Memory B cell (primary cell): ENCODE results near the gene PPP1CB.

Experiments
- ATAC-seq: fragments of 150-1000 bp; cut with Tn5 transposase; 2 replicates; pipeline ENCODE4 v1.10.0; 2021; ENCODE audit warnings: low read depth, mild to moderate bottlenecking, moderate library complexity
- DNase-seq, 2 donors: peaks; one replicate each; pipeline ENCODE4 v3.0.0; 2022; ENCODE audit warnings: low spot score in 2 of 2
- H3K27ac Mint-ChIP-seq: one replicate; pipeline ENCODE4 v1.8.0; 2022; ENCODE audit warnings: mild to moderate bottlenecking, moderate library complexity, mixed read lengths
- H3K27me3 Mint-ChIP-seq: one replicate; pipeline ENCODE4 v1.8.0; 2022; ENCODE audit warnings: mixed read lengths
- H3K36me3 Mint-ChIP-seq: one replicate; pipeline ENCODE4 v1.8.0; 2022; ENCODE audit warnings: mild to moderate bottlenecking, mixed read lengths
- H3K4me1 Mint-ChIP-seq: one replicate; pipeline ENCODE4 v1.8.0; 2022; ENCODE audit warnings: mixed read lengths
- H3K4me3 Mint-ChIP-seq: one replicate; pipeline ENCODE4 v1.8.0; 2022; ENCODE audit warnings: mild to moderate bottlenecking, moderate library complexity, mixed read lengths
- H3K9me3 Mint-ChIP-seq: one replicate; pipeline ENCODE4 v1.8.0; 2022; ENCODE audit warnings: mixed read lengths

The PPP1CB gene

GRCh38 chr2:28751252-28751955, at the start of gene PPP1CB:
Gene PPP1CB (plus strand): TSS chr2:28751830. CDS start chr2:28752125, 295 bp downstream.
- peak within 1 kb of the TSS; percentile 94 for H3K4me3 Mint-ChIP-seq
- peak; percentile 91 to 97 for DNase-seq
- peak within 1 kb of the TSS; percentile 98 for H3K27ac Mint-ChIP-seq
- H3K4me1 Mint-ChIP-seq = peaks cover 29% of the 10 kb centered on the region
- no peaks in the 10 kb centered on the region for H3K27me3 Mint-ChIP-seq
- no peaks in the 10 kb centered on the region for H3K9me3 Mint-ChIP-seq
- H3K36me3 Mint-ChIP-seq = peaks cover 2% of the 10 kb centered on the region
- ATAC-seq = peak; percentile 84

GRCh38 chr2:28702415-28702861, 49.2 kb upstream of the PPP1CB start:
- no peak overlapping the region for H3K27ac Mint-ChIP-seq
- no peaks in the 10 kb centered on the region for H3K4me1 Mint-ChIP-seq
- no peak for ATAC-seq
- H3K9me3 Mint-ChIP-seq = peaks cover 10% of the 10 kb centered on the region
- H3K4me3 Mint-ChIP-seq = no peak overlapping the region
- H3K36me3 Mint-ChIP-seq = peaks cover 3% of the 10 kb centered on the region
- no peak for DNase-seq
- H3K27me3 Mint-ChIP-seq = no peaks in the 10 kb centered on the region

- no peak for ATAC-seq
- H3K27ac Mint-ChIP-seq = no peak overlapping the region
- no peaks in the 10 kb centered on the region for H3K4me1 Mint-ChIP-seq
- peaks cover 3% of the 10 kb centered on the region for H3K36me3 Mint-ChIP-seq
- no peak overlapping the region for H3K4me3 Mint-ChIP-seq
- no peak for DNase-seq
- peaks cover 10% of the 10 kb centered on the region for H3K9me3 Mint-ChIP-seq
- no peaks in the 10 kb centered on the region for H3K27me3 Mint-ChIP-seq
These were observed 48.8 kb upstream of the PPP1CB start for GRCh38 chr2:28702878-28703277.

- DNase-seq (no peak), ATAC-seq (no peak)
- H3K9me3 Mint-ChIP-seq = peaks cover 10% of the 10 kb centered on the region
- H3K27me3 Mint-ChIP-seq = no peaks in the 10 kb centered on the region
- no peak overlapping the region for H3K4me3 Mint-ChIP-seq
- no peak overlapping the region for H3K27ac Mint-ChIP-seq
- peaks cover 3% of the 10 kb centered on the region for H3K36me3 Mint-ChIP-seq
- no peaks in the 10 kb centered on the region for H3K4me1 Mint-ChIP-seq
These were observed 47.0 kb upstream of the PPP1CB start for GRCh38 chr2:28704621-28705020.

- no peak overlapping the region for H3K27ac Mint-ChIP-seq
- ATAC-seq (no peak), DNase-seq (no peak)
- H3K4me1 Mint-ChIP-seq = no peaks in the 10 kb centered on the region
- peaks cover 3% of the 10 kb centered on the region for H3K36me3 Mint-ChIP-seq
- peaks cover 2% of the 10 kb centered on the region for H3K27me3 Mint-ChIP-seq
- H3K4me3 Mint-ChIP-seq = no peak overlapping the region
- peaks cover 10% of the 10 kb centered on the region for H3K9me3 Mint-ChIP-seq
These were observed 45.7 kb upstream of the PPP1CB start for GRCh38 chr2:28705751-28706440.

- Mint-ChIP-seq H3K27me3 (peaks cover 4% of the 10 kb centered on the region), H3K27ac (no peak overlapping the region), H3K4me1 (no peaks in the 10 kb centered on the region), H3K36me3 (peaks cover 3% of the 10 kb centered on the region), H3K9me3 (peaks cover 10% of the 10 kb centered on the region), H3K4me3 (no peak overlapping the region)
- ATAC-seq (no peak), DNase-seq (no peak)
These were observed 44.0 kb upstream of the PPP1CB start for GRCh38 chr2:28707592-28707991.

GRCh38 chr2:28709101-28709500, 42.5 kb upstream of the PPP1CB start:
- no peak overlapping the region for H3K27ac Mint-ChIP-seq
- H3K36me3 Mint-ChIP-seq = peaks cover 2% of the 10 kb centered on the region
- peaks cover 10% of the 10 kb centered on the region for H3K9me3 Mint-ChIP-seq
- no peak overlapping the region for H3K4me3 Mint-ChIP-seq
- peaks cover 4% of the 10 kb centered on the region for H3K27me3 Mint-ChIP-seq
- H3K4me1 Mint-ChIP-seq = no peaks in the 10 kb centered on the region
- DNase-seq (no peak), ATAC-seq (no peak)

- DNase-seq (no peak), ATAC-seq (no peak)
- Mint-ChIP-seq H3K4me3 (no peak overlapping the region), H3K4me1 (no peaks in the 10 kb centered on the region), H3K9me3 (peaks cover 8% of the 10 kb centered on the region), H3K27ac (no peak overlapping the region), H3K27me3 (peaks cover 4% of the 10 kb centered on the region), H3K36me3 (peaks cover under 1% of the 10 kb centered on the region)
These were observed 41.1 kb upstream of the PPP1CB start for GRCh38 chr2:28710545-28710944.

- Mint-ChIP-seq H3K27me3 (peaks cover 10% of the 10 kb centered on the region), H3K36me3 (no peaks in the 10 kb centered on the region), H3K4me1 (peaks cover 11% of the 10 kb centered on the region), H3K27ac (no peak overlapping the region), H3K9me3 (no peaks in the 10 kb centered on the region), H3K4me3 (no peak overlapping the region)
- DNase-seq (no peak), ATAC-seq (no peak)
These were observed 37.9 kb upstream of the PPP1CB start for GRCh38 chr2:28713577-28714298.

GRCh38 chr2:28716265-28716865, 35.3 kb upstream of the PPP1CB start:
- Mint-ChIP-seq H3K27me3 (peaks cover 7% of the 10 kb centered on the region), H3K9me3 (no peaks in the 10 kb centered on the region), H3K36me3 (no peaks in the 10 kb centered on the region), H3K4me1 (peaks cover 11% of the 10 kb centered on the region), H3K4me3 (no peak overlapping the region), H3K27ac (no peak overlapping the region)
- peak in 1 of 2 donors; percentile 7 for DNase-seq
- ATAC-seq = peak; percentile 76

- no peak overlapping the region for H3K27ac Mint-ChIP-seq
- ATAC-seq (no peak), DNase-seq (no peak)
- no peaks in the 10 kb centered on the region for H3K9me3 Mint-ChIP-seq
- H3K4me1 Mint-ChIP-seq = peaks cover 11% of the 10 kb centered on the region
- H3K4me3 Mint-ChIP-seq = no peak overlapping the region
- peaks cover 6% of the 10 kb centered on the region for H3K27me3 Mint-ChIP-seq
- H3K36me3 Mint-ChIP-seq = no peaks in the 10 kb centered on the region
These were observed 34.3 kb upstream of the PPP1CB start for GRCh38 chr2:28717339-28717758.

GRCh38 chr2:28720345-28720744, 31.3 kb upstream of the PPP1CB start:
- Mint-ChIP-seq H3K4me1 (peaks cover 11% of the 10 kb centered on the region), H3K27me3 (peaks cover 6% of the 10 kb centered on the region), H3K27ac (no peak overlapping the region), H3K36me3 (no peaks in the 10 kb centered on the region), H3K9me3 (no peaks in the 10 kb centered on the region), H3K4me3 (no peak overlapping the region)
- DNase-seq (no peak), ATAC-seq (no peak)

GRCh38 chr2:28721601-28722191, 29.9 kb upstream of the PPP1CB start:
- H3K4me3 Mint-ChIP-seq = no peak overlapping the region
- no peaks in the 10 kb centered on the region for H3K36me3 Mint-ChIP-seq
- no peak for ATAC-seq
- H3K9me3 Mint-ChIP-seq = no peaks in the 10 kb centered on the region
- DNase-seq = no peak
- H3K27ac Mint-ChIP-seq = no peak overlapping the region
- H3K4me1 Mint-ChIP-seq = peaks cover 5% of the 10 kb centered on the region
- H3K27me3 Mint-ChIP-seq = peaks cover 6% of the 10 kb centered on the region
